ENCODE data around the gene SNN. TPM values are rescaled to one million over a fixed set of nuclear protein-coding genes. Genes with fewer than 3 reads are reported as not detected.

Gene SNN
- total RNA-seq, 1 donor from 2014 or later: 80.6 TPM

DNA sequence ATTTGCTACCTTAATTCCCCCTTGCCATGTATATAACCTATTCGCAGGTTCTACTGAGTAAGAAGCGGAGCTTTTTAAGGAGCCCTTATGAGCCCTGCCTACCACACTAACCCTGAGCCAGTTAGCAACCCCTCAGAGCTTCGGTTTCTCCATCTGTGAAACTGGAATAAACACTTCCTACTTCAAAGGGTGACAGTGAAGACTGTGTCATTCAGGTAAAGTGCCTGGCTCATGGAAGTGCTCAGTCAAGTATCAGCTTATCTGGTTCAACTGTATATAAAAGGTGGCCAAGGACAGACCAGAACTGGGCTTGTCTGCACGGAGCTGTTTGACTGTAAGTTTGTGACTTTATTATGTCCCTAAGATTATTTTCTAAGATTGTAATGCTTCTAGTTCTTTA, 43.4 kb downstream of the SNN start:
- H3K9me3 Mint-ChIP-seq (ENCODE audit: low read depth): no peaks in the 10 kb centered on the region
- no peaks in the 10 kb centered on the region for H3K27me3 Mint-ChIP-seq
- H3K4me3 Mint-ChIP-seq (ENCODE audit: low read depth): no peak overlapping the region
- H3K27ac Mint-ChIP-seq: no peak overlapping the region
- DNase-seq (ENCODE audit: low spot score, unreplicated experiment): no peak
- H3K4me1 Mint-ChIP-seq (ENCODE audit: low read depth): peaks cover 10% of the 10 kb centered on the region
- H3K36me3 Mint-ChIP-seq (ENCODE audit: insufficient read depth): peaks cover 13% of the 10 kb centered on the region
- TF ChIP-seq, protein P1, sequence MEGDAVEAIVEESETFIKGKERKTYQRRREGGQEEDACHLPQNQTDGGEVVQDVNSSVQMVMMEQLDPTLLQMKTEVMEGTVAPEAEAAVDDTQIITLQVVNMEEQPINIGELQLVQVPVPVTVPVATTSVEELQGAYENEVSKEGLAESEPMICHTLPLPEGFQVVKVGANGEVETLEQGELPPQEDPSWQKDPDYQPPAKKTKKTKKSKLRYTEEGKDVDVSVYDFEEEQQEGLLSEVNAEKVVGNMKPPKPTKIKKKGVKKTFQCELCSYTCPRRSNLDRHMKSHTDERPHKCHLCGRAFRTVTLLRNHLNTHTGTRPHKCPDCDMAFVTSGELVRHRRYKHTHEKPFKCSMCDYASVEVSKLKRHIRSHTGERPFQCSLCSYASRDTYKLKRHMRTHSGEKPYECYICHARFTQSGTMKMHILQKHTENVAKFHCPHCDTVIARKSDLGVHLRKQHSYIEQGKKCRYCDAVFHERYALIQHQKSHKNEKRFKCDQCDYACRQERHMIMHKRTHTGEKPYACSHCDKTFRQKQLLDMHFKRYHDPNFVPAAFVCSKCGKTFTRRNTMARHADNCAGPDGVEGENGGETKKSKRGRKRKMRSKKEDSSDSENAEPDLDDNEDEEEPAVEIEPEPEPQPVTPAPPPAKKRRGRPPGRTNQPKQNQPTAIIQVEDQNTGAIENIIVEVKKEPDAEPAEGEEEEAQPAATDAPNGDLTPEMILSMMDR (IDR thresholded peaks at IDR 0.05; ENCODE audit: unreplicated experiment): no peak

DNA sequence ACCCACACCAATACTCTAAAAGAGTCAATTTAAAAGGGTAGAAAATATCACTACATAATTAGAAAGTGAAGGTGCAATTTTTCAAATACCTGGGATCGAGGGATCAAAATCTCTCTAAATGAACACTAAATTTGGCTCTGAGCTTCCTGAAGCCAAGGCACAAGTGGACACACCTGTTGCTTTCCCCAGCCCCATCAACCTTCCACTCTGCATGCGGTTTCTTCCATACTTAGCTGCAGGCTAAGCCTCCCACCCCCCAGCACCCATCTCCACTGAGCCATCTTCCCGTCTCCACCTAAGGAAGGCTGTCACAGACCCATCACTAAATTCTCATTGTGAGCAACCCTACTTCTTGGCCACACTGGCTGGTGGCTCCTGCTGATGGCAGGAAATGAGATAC, 43.9 kb downstream of the SNN start:
- Mint-ChIP-seq H3K27ac (no peak overlapping the region), H3K4me3 (ENCODE audit: low read depth) (no peak overlapping the region)

GRCh38 chr16:11715246-11715947, 47.1 kb downstream of the SNN start:
- no peak overlapping the region for H3K4me3 Mint-ChIP-seq (ENCODE audit: low read depth)
- H3K36me3 Mint-ChIP-seq (ENCODE audit: insufficient read depth): peaks cover 15% of the 10 kb centered on the region
- H3K27ac Mint-ChIP-seq: peak overlapping the region; percentile 84
- no peaks in the 10 kb centered on the region for H3K9me3 Mint-ChIP-seq (ENCODE audit: low read depth)
- TF ChIP-seq, protein P1 (IDR thresholded peaks at IDR 0.05; ENCODE audit: unreplicated experiment): no peak
- H3K4me1 Mint-ChIP-seq (ENCODE audit: low read depth): peaks cover 10% of the 10 kb centered on the region
- DNase-seq (ENCODE audit: low spot score, unreplicated experiment): no peak
- no peaks in the 10 kb centered on the region for H3K27me3 Mint-ChIP-seq

More for the DNA sequence above, 43.9 kb downstream of the SNN start:
- Mint-ChIP-seq H3K4me1 (ENCODE audit: low read depth) (peaks cover 10% of the 10 kb centered on the region), H3K36me3 (ENCODE audit: insufficient read depth) (peaks cover 13% of the 10 kb centered on the region), H3K9me3 (ENCODE audit: low read depth) (no peaks in the 10 kb centered on the region), H3K27me3 (no peaks in the 10 kb centered on the region)
- TF ChIP-seq, protein P1 (IDR thresholded peaks at IDR 0.05; ENCODE audit: unreplicated experiment): no peak
- DNase-seq (ENCODE audit: low spot score, unreplicated experiment): no peak

GRCh38 chr16:11716336-11716735, 48.1 kb downstream of the SNN start:
- Mint-ChIP-seq H3K9me3 (ENCODE audit: low read depth) (no peaks in the 10 kb centered on the region), H3K4me3 (ENCODE audit: low read depth) (no peak overlapping the region), H3K4me1 (ENCODE audit: low read depth) (peaks cover 10% of the 10 kb centered on the region), H3K27ac (peak overlapping the region; percentile 84), H3K36me3 (ENCODE audit: insufficient read depth) (peaks cover 16% of the 10 kb centered on the region), H3K27me3 (no peaks in the 10 kb centered on the region)
- TF ChIP-seq, protein P1 (IDR thresholded peaks at IDR 0.05; ENCODE audit: unreplicated experiment): no peak
- no peak for DNase-seq (ENCODE audit: low spot score, unreplicated experiment)

DNA sequence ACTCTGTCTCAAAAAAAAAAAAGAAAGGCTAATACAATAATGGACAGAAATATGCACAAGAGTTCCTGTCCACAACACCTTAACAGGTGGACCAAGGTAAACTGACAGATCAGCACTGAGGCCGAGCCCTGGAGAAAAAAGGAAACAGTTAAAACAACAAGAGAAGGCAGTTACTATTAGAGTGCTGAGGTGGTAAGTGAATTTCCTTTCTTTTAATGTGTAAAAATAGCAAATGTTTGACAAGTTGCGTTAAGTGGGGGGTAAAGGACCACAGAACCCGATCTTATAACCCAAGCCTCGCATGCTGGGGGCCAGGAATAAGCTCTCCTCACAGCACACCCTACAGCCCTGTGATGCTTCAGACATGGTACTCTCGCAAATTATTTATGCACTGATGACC, 49.6 kb downstream of the SNN start:
- peak overlapping the region; percentile 67 for H3K27ac Mint-ChIP-seq
- TF ChIP-seq, protein P1 (IDR thresholded peaks at IDR 0.05; ENCODE audit: unreplicated experiment): no peak

More for the DNA sequence above, 49.6 kb downstream of the SNN start:
- Mint-ChIP-seq H3K4me3 (ENCODE audit: low read depth) (no peak overlapping the region), H3K27me3 (no peaks in the 10 kb centered on the region), H3K36me3 (ENCODE audit: insufficient read depth) (peaks cover 24% of the 10 kb centered on the region), H3K4me1 (ENCODE audit: low read depth) (peaks cover 12% of the 10 kb centered on the region), H3K9me3 (ENCODE audit: low read depth) (no peaks in the 10 kb centered on the region)
- no peak for DNase-seq (ENCODE audit: low spot score, unreplicated experiment)
